Right atrium auricular region (tissue), 2 donors: ENCODE measurements around the gene CACNA2D4. TPM values are rescaled to one million over a fixed set of nuclear protein-coding genes. Genes with fewer than 3 reads are reported as not detected.

Experiments
- DNase-seq: peaks from one replicate; pipeline ENCODE4 v3.0.0-alpha.2; 2019; ENCODE audit warnings: low spot score
- H3K27ac ChIP-seq, 2 donors: fragments of 200-600 bp; sonication (generic); 1 replicate in 1 of 2; 2 replicates in 1 of 2; pipeline ENCODE4 v1.5.1; 2016 to 2019
- H3K27me3 ChIP-seq, 2 donors: fragments of 200-600 bp; sonication (generic); one replicate each; pipeline versions ENCODE4 v1.5.1 to v1.6.0; 2017 to 2019
- H3K36me3 ChIP-seq: fragments of 200-600 bp; sonication (generic); one replicate; pipeline ENCODE4 v1.5.1; 2016
- H3K4me1 ChIP-seq, 2 donors: fragments of 200-600 bp; sonication (generic); one replicate each; pipeline versions ENCODE4 v1.5.1 to v1.6.0; 2017 to 2019
- H3K4me3 ChIP-seq, 2 donors: fragments of 200-600 bp; sonication (generic); 1 replicate in 1 of 2; 2 replicates in 1 of 2; pipeline ENCODE4 v1.5.1; 2017 to 2019; ENCODE audit warnings: mild to moderate bottlenecking in 1 of 2, moderate library complexity in 1 of 2
- H3K9me3 ChIP-seq, 2 donors: fragments of 200-600 bp; sonication (generic); one replicate each; pipeline ENCODE4 v1.5.1; 2019
- CTCF ChIP-seq, 2 donors: fragments of 200-600 bp; sonication (generic); IDR thresholded peaks; one replicate each; pipeline ENCODE4 v1.5.1; 2019; ENCODE audit warnings: antibody characterized with exemption in 2 of 2
- total RNA-seq, 2 donors: library from RNA; depleted of rRNA; stranded (reverse); fragments of >200 nt; gene quantifications; one replicate each; pipeline ENCODE4 v1.1.0, GENCODE V29; 2016

The CACNA2D4 gene
- total RNA-seq, 2 donors from 2014 or later = 1.6 to 4.1 TPM

GRCh38 chr12:1913377-1914113, 4.9 kb downstream of the CACNA2D4 start:
- no peak for TF ChIP-seq CTCF (IDR thresholded peaks at IDR 0.05)
- Histone ChIP-seq H3K36me3 (no peaks in the 10 kb centered on the region), H3K4me3 (no peak overlapping the region), H3K27ac (no peak overlapping the region), H3K4me1 (peaks cover 0 to 24% of the 10 kb centered on the region in 2 donors), H3K27me3 (no peaks in the 10 kb centered on the region), H3K9me3 (no peaks in the 10 kb centered on the region)
- peak; percentile 51 for DNase-seq

- no peak for TF ChIP-seq CTCF (IDR thresholded peaks at IDR 0.05)
- DNase-seq = no peak
- H3K4me1 ChIP-seq = peaks cover 0 to 16% of the 10 kb centered on the region in 2 donors
- no peak overlapping the region for H3K27ac ChIP-seq
- no peaks in the 10 kb centered on the region for H3K27me3 ChIP-seq
- no peaks in the 10 kb centered on the region for H3K9me3 ChIP-seq
- no peak overlapping the region for H3K4me3 ChIP-seq
- no peaks in the 10 kb centered on the region for H3K36me3 ChIP-seq
These were observed 5.7 kb downstream of the CACNA2D4 start for GRCh38 chr12:1912580-1913376.

- Histone ChIP-seq H3K4me1 (peaks cover 0 to 8% of the 10 kb centered on the region in 2 donors), H3K4me3 (no peak overlapping the region), H3K27me3 (no peaks in the 10 kb centered on the region), H3K27ac (no peak overlapping the region), H3K36me3 (no peaks in the 10 kb centered on the region), H3K9me3 (no peaks in the 10 kb centered on the region)
- no peak for DNase-seq
- TF ChIP-seq CTCF (IDR thresholded peaks at IDR 0.05) = no peak
These were observed 6.6 kb downstream of the CACNA2D4 start for GRCh38 chr12:1911598-1912575.

- H3K27ac ChIP-seq = no peak overlapping the region
- DNase-seq = no peak
- no peaks in the 10 kb centered on the region for H3K27me3 ChIP-seq
- H3K9me3 ChIP-seq = peaks cover 0 to 2% of the 10 kb centered on the region in 2 donors
- H3K4me1 ChIP-seq = no peaks in the 10 kb centered on the region
- H3K4me3 ChIP-seq = no peak overlapping the region
- TF ChIP-seq CTCF (IDR thresholded peaks at IDR 0.05) = no peak
- H3K36me3 ChIP-seq = no peaks in the 10 kb centered on the region
These were observed 8.0 kb downstream of the CACNA2D4 start for GRCh38 chr12:1910468-1910867.

GRCh38 chr12:1908758-1909157, 9.7 kb downstream of the CACNA2D4 start:
- no peaks in the 10 kb centered on the region for H3K27me3 ChIP-seq
- H3K36me3 ChIP-seq = no peaks in the 10 kb centered on the region
- H3K9me3 ChIP-seq = peaks cover 0 to 19% of the 10 kb centered on the region in 2 donors
- no peak for TF ChIP-seq CTCF (IDR thresholded peaks at IDR 0.05)
- H3K4me1 ChIP-seq = no peaks in the 10 kb centered on the region
- DNase-seq = no peak
- H3K27ac ChIP-seq = no peak overlapping the region
- H3K4me3 ChIP-seq = no peak overlapping the region
